ENCODE data around the gene BRD4.

The BRD4 gene

DNA sequence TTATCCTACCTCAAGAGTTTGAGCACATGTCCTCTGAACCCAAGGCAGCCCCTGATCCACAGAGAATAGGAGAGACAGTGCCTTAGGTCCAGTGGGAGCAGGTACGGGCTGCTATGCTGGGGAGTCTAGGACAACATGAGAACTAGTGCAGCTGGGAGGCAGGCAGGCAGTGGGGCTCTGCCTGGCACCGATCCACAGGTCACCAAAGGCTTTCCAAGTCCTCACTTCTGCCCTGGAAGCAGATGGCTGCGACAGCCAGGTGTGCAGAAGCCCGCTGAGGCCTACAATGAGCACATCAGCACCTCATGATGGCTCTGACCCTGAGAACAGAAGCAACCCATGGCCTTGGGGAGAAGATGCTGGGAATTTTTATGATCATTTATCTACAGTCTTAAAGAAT, 70.3 kb downstream of the BRD4 start:
- DNase-seq (ENCODE audit: low spot score) = no peak
- TF ChIP-seq, protein P1, sequence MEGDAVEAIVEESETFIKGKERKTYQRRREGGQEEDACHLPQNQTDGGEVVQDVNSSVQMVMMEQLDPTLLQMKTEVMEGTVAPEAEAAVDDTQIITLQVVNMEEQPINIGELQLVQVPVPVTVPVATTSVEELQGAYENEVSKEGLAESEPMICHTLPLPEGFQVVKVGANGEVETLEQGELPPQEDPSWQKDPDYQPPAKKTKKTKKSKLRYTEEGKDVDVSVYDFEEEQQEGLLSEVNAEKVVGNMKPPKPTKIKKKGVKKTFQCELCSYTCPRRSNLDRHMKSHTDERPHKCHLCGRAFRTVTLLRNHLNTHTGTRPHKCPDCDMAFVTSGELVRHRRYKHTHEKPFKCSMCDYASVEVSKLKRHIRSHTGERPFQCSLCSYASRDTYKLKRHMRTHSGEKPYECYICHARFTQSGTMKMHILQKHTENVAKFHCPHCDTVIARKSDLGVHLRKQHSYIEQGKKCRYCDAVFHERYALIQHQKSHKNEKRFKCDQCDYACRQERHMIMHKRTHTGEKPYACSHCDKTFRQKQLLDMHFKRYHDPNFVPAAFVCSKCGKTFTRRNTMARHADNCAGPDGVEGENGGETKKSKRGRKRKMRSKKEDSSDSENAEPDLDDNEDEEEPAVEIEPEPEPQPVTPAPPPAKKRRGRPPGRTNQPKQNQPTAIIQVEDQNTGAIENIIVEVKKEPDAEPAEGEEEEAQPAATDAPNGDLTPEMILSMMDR (IDR thresholded peaks at IDR 0.05; ENCODE audit: borderline replicate concordance, control extremely low read depth, extremely low read depth, insufficient read depth, missing control alignments) = no peak
- in situ Hi-C loops (cut with MboI; ENCODE audit: low sequenced_read_pairs, unreplicated experiment) = no loop called here

DNA sequence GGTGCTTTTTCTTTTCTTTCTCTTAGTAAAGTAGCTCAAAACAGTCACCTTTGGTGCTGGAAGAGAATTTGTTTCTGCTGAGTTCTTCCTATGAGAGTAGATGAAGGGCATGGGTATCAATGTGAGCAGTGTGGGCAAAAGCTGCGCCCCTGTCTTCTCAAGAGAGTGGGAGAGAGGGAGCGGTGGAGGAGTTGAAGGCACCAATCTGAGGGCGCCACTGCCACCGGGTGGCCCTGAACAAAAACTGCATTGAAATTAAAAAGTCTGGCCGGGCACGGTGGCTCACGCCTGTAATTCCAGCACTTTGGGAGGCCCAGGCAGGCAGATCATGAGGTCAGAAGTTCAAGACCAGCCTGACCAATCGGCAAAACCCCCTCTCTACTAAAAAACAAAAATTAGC, 71.4 kb downstream of the BRD4 start:
- in situ Hi-C loops (cut with MboI; ENCODE audit: low sequenced_read_pairs, unreplicated experiment) = no loop called here
- no peak for DNase-seq (ENCODE audit: low spot score)
- TF ChIP-seq, protein P1 (IDR thresholded peaks at IDR 0.05; ENCODE audit: borderline replicate concordance, control extremely low read depth, extremely low read depth, insufficient read depth, missing control alignments) = no peak

DNA sequence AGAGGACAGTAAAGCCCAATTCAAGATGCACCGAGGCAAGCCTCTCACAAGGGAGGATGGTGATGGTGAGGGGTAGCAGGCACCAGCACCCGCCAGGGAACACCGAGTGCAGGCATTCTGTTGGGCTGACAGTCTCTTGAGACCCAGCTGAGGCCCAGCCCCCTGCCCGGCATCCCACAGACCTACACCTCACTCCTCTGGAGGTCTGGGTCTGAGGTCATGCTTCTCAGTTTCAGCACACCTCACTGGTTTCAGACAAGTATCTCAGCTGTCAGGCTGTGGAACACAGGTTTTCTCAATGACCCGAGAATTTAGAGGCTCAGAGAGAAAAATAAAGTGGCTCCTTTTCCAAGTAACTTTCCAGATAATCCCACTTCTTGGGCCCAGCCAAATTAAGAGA, 72.4 kb downstream of the BRD4 start:
- TF ChIP-seq, protein P1 (IDR thresholded peaks at IDR 0.05; ENCODE audit: borderline replicate concordance, control extremely low read depth, extremely low read depth, insufficient read depth, missing control alignments) = no peak
- in situ Hi-C loops (cut with MboI; ENCODE audit: low sequenced_read_pairs, unreplicated experiment) = no loop called here
- no peak for DNase-seq (ENCODE audit: low spot score)

GRCh38 chr19:15257782-15258181, 74.6 kb downstream of the BRD4 start:
- DNase-seq (ENCODE audit: low spot score) = no peak
- TF ChIP-seq, protein P1 (IDR thresholded peaks at IDR 0.05; ENCODE audit: borderline replicate concordance, control extremely low read depth, extremely low read depth, insufficient read depth, missing control alignments) = no peak
- in situ Hi-C loops (cut with MboI; ENCODE audit: low sequenced_read_pairs, unreplicated experiment) = no loop called here

DNA sequence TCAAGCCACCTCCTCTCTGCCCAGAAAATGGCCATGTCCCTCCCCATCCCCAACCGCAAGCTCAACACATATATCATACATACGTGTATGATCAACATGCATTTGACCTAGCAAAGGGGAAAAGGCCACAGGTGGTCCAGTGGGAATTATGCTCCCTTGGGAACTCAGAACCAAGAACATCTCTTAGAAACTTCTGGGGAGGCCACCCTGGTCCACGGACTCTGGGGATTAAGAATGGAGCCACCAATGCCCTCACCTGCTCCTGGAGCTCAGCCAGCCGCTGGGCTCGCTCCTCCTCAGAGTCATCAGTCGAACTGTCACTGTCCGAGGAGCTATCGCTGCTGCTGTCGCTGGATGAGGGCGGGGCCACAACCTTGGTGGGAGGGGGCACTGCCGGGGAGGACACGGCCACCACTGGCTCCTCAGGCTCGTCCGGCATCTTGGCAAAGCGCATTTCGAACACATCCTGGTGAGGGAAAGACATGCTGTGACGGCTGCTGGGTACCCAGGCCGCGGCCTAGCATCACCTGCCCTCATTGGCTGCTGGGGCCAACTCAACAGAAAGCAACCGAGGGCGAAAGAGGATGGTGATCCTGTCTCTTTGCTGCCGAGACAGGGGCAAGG, 75.5 kb downstream of the BRD4 start:
- TF ChIP-seq, protein P1 (IDR thresholded peaks at IDR 0.05; ENCODE audit: borderline replicate concordance, control extremely low read depth, extremely low read depth, insufficient read depth, missing control alignments) = no peak
- in situ Hi-C loops (cut with MboI; ENCODE audit: low sequenced_read_pairs, unreplicated experiment) = no loop called here
- DNase-seq (ENCODE audit: low spot score) = no peak

DNA sequence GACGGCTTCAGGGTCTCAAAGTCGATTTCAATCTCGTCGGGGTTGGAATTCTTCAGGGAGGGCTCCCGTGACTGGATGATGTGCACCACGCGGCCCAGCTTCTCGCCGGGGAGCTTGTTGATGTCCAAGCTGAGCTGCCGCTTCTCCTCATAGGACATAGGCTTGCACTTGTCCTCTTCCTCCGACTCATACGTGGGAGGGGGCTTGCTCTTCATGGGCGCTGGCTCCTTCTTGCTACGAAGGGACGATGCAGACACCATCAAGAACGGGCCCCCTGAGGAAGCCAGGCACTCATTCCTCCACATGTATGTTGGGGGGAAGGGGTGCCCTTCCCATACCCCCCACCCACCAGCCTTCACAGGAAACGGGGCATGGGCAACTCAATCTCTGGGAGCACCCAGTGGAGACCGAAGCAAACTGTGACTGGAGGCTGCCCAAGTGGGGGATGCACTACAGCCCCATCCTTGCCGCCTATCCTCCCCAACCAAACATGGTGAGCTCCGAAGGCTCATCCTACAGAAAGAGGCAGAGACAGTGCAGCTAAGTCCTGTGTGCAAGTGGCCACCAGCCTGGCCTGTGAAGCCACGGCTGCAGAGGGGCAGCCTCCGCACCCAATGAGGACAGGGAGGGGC, 76.9 kb downstream of the BRD4 start:
- in situ Hi-C loops (cut with MboI; ENCODE audit: low sequenced_read_pairs, unreplicated experiment) = no loop called here
- DNase-seq (ENCODE audit: low spot score) = no peak
- TF ChIP-seq, protein P1 (IDR thresholded peaks at IDR 0.05; ENCODE audit: borderline replicate concordance, control extremely low read depth, extremely low read depth, insufficient read depth, missing control alignments) = no peak

All from GM13976 (cell line).